ENCODE measurements around the gene SIRPG. TPM values are rescaled to one million over a fixed set of nuclear protein-coding genes. Genes with fewer than 3 reads are reported as not detected.

Gene SIRPG
- total RNA-seq, 6 experiments from 2014 or later = 0.31 to 0.37 TPM; not detected in 4

- H3K27me3 ChIP-seq = no peaks in the 10 kb centered on the region
- H3K4me3 ChIP-seq = no peak overlapping the region
- DNase-seq = no peak
- no peaks in the 10 kb centered on the region for H3K36me3 ChIP-seq
- H3K27ac ChIP-seq = no peak overlapping the region
- TF ChIP-seq CTCF (IDR thresholded peaks at IDR 0.05) (no peak), POLR2A (IDR thresholded peaks at IDR 0.05) (no peak)
- peak in 1 of 4 donors; percentile 16 for ATAC-seq
- no peaks in the 10 kb centered on the region for H3K4me1 ChIP-seq
- intact Hi-C loops (cut with DNase I) = no loop called here
- H3K9me3 ChIP-seq = no peaks in the 10 kb centered on the region
- WGBS (ENCODE audit: insufficient coverage, low coverage, low lambda C conversion rate, missing lambda C conversion rate) = 75% methylated on average over 2 of the region's 3 CpGs
Observed at GRCh38 chr20:1665345-1665744, 7.8 kb upstream of the SIRPG start.

GRCh38 chr20:1664911-1665310, 7.3 kb upstream of the SIRPG start:
- intact Hi-C loops (cut with DNase I) = no loop called here
- H3K36me3 ChIP-seq = no peaks in the 10 kb centered on the region
- TF ChIP-seq POLR2A (IDR thresholded peaks at IDR 0.05) (no peak), CTCF (IDR thresholded peaks at IDR 0.05) (no peak)
- no peak overlapping the region for H3K27ac ChIP-seq
- H3K4me1 ChIP-seq = no peaks in the 10 kb centered on the region
- ATAC-seq (peak in 3 of 4 donors; percentile 27 to 38 (median 36)), DNase-seq (no peak)
- H3K4me3 ChIP-seq = no peak overlapping the region
- H3K27me3 ChIP-seq = no peaks in the 10 kb centered on the region
- 28% methylated on average over 5 of the region's 5 CpGs for WGBS (ENCODE audit: insufficient coverage, low coverage, low lambda C conversion rate, missing lambda C conversion rate)
- no peaks in the 10 kb centered on the region for H3K9me3 ChIP-seq

GRCh38 chr20:1663917-1664316, 6.3 kb upstream of the SIRPG start:
- no peak overlapping the region for H3K27ac ChIP-seq
- no peaks in the 10 kb centered on the region for H3K27me3 ChIP-seq
- DNase-seq (no peak), ATAC-seq (no peak)
- no peaks in the 10 kb centered on the region for H3K4me1 ChIP-seq
- H3K36me3 ChIP-seq = no peaks in the 10 kb centered on the region
- H3K4me3 ChIP-seq = no peak overlapping the region
- TF ChIP-seq CTCF (IDR thresholded peaks at IDR 0.05) = no peak
- TF ChIP-seq POLR2A (IDR thresholded peaks at IDR 0.05) = no peak
- WGBS (ENCODE audit: insufficient coverage, low coverage, low lambda C conversion rate, missing lambda C conversion rate) = 3% methylated on average over 2 of the region's 2 CpGs
- intact Hi-C loops (cut with DNase I) = no loop called here
- no peaks in the 10 kb centered on the region for H3K9me3 ChIP-seq

GRCh38 chr20:1661542-1662299, 4.1 kb upstream of the SIRPG start:
- no peak for TF ChIP-seq CTCF (IDR thresholded peaks at IDR 0.05)
- no peak for TF ChIP-seq POLR2A (IDR thresholded peaks at IDR 0.05)
- Histone ChIP-seq H3K36me3 (no peaks in the 10 kb centered on the region), H3K27me3 (no peaks in the 10 kb centered on the region), H3K9me3 (no peaks in the 10 kb centered on the region), H3K4me1 (no peaks in the 10 kb centered on the region), H3K27ac (no peak overlapping the region), H3K4me3 (no peak overlapping the region)
- intact Hi-C loops (cut with DNase I) = no loop called here
- DNase-seq = no peak
- peak in 1 of 4 donors; percentile 19 for ATAC-seq
- 14% methylated on average over 2 of the region's 2 CpGs for WGBS (ENCODE audit: insufficient coverage, low coverage, low lambda C conversion rate, missing lambda C conversion rate)
